ENCODE data around the gene MGRN1. TPM values are rescaled to one million over a fixed set of nuclear protein-coding genes. Genes with fewer than 3 reads are reported as not detected.

The MGRN1 gene
- total and polyA plus RNA-seq, 2 of the 13 experiments (the other 11 are each of a cell fraction or from before 2014, with no cell fraction given) = 11.9 to 12.6 TPM

- no peak for TF ChIP-seq ZBTB34 (CRISPR knock-in tag; IDR thresholded peaks at IDR 0.05)
- TF ChIP-seq ZNF766 (CRISPR knock-in tag; IDR thresholded peaks at IDR 0.05; ENCODE audit: borderline replicate concordance) = peak; percentile 36; the same call in 1 of the 2 replicates
- TF ChIP-seq RFX1 (IDR thresholded peaks at IDR 0.05) = no peak
- peak; percentile 26; the same call in 1 of the 2 replicates for TF ChIP-seq ZNF331 (CRISPR knock-in tag; IDR thresholded peaks at IDR 0.05)
- TF ChIP-seq ZNF232 (CRISPR knock-in tag; IDR thresholded peaks at IDR 0.05; ENCODE audit: borderline replicate concordance) = no peak
- TF ChIP-seq ZNF446 (CRISPR knock-in tag; IDR thresholded peaks at IDR 0.05) = 0 out of 2 replicates have a peak, but pooled peaks have one; percentile 66
- peak; percentile 54; the same call in 1 of the 2 replicates for TF ChIP-seq BRD4 (CRISPR knock-in tag; IDR thresholded peaks at IDR 0.05)
- peak; percentile 85 for TF ChIP-seq ZNF414 (CRISPR knock-in tag; IDR thresholded peaks at IDR 0.05)
- no peak for TF ChIP-seq ZNF577 (CRISPR knock-in tag; IDR thresholded peaks at IDR 0.05; ENCODE audit: borderline replicate concordance, low read depth)
- peak; percentile 100 for TF ChIP-seq NR2C2 (CRISPR knock-in tag; IDR thresholded peaks at IDR 0.05; ENCODE audit: borderline replicate concordance)
- no peak for TF ChIP-seq ZMAT3 (CRISPR knock-in tag; conservative IDR thresholded peaks at IDR 0.05)
- no peak for TF ChIP-seq ZNF512 (CRISPR knock-in tag; IDR thresholded peaks at IDR 0.05)
- TF ChIP-seq SKIL (CRISPR knock-in tag; IDR thresholded peaks at IDR 0.05; ENCODE audit: borderline replicate concordance) = no peak; the same call in 1 of the 2 replicates
- TF ChIP-seq NFIB (CRISPR knock-in tag; IDR thresholded peaks at IDR 0.05; ENCODE audit: borderline replicate concordance) = no peak
- TF ChIP-seq HIVEP1 (CRISPR knock-in tag; IDR thresholded peaks at IDR 0.05) = peak; percentile 66
- TF ChIP-seq ZNF556 (CRISPR knock-in tag; IDR thresholded peaks at IDR 0.05; ENCODE audit: borderline replicate concordance) = no peak; the same call in 1 of the 2 replicates
- no peak for TF ChIP-seq ATRX (CRISPR knock-in tag; IDR thresholded peaks at IDR 0.05; ENCODE audit: borderline replicate concordance)
- no peak for TF ChIP-seq TBP (CRISPR knock-in tag; IDR thresholded peaks at IDR 0.05)
- TF ChIP-seq CHCHD3 (CRISPR knock-in tag; IDR thresholded peaks at IDR 0.05) = no peak
- no peak for TF ChIP-seq MBNL3 (CRISPR knock-in tag; conservative IDR thresholded peaks at IDR 0.05)
- TF ChIP-seq TCF12 (IDR thresholded peaks at IDR 0.05) = no peak
- peak; percentile 90 for TF ChIP-seq TCF12 (CRISPR knock-in tag; IDR thresholded peaks at IDR 0.05)
- no peak for TF ChIP-seq ZNF660 (CRISPR knock-in tag; IDR thresholded peaks at IDR 0.05; ENCODE audit: borderline replicate concordance, low read depth)
- TF ChIP-seq KDM6A (CRISPR knock-in tag; IDR thresholded peaks at IDR 0.05; ENCODE audit: low read depth) = no peak
- TF ChIP-seq EED (CRISPR knock-in tag; IDR thresholded peaks at IDR 0.05) = no peak
- no peak for TF ChIP-seq TMF1 (CRISPR knock-in tag; IDR thresholded peaks at IDR 0.05; ENCODE audit: low read depth)
- no peak for TF ChIP-seq DNMT3B (CRISPR knock-in tag; conservative IDR thresholded peaks at IDR 0.05)
Observed at GRCh38 chr16:4734063-4734729, 109.6 kb downstream of the MGRN1 start, which contains the start of the genes ANKS3 and DNAAF8 (continued).

Measured in HepG2 (cell line).